ENCODE data around the gene FGF2.
"Not testable (repeated sequence)": the region's sequence is repeated elsewhere in the genome, so short reads cannot be mapped to it uniquely, and the experiment has no call there.

Gene FGF2

GRCh38 chr4:122922877-122923511, 96.4 kb downstream of the FGF2 start:
- DNase-seq (ENCODE audit: low read depth, low spot score): peak; percentile 93

GRCh38 chr4:122928930-122929329, 102.3 kb downstream of the FGF2 start:
- DNase-seq (ENCODE audit: low read depth, low spot score): no peak

GRCh38 chr4:122930862-122931261, 104.2 kb downstream of the FGF2 start:
- peak; percentile 16 for DNase-seq (ENCODE audit: low read depth, low spot score)

- DNase-seq (ENCODE audit: low read depth, low spot score): no peak
Measured at GRCh38 chr4:122932763-122933162, 106.1 kb downstream of the FGF2 start.

GRCh38 chr4:122945136-122945535, 118.5 kb downstream of the FGF2 start:
- DNase-seq (ENCODE audit: low read depth, low spot score): not testable (repeated sequence)

- DNase-seq (ENCODE audit: low read depth, low spot score): no peak
Measured at GRCh38 chr4:122946142-122946541, 119.5 kb downstream of the FGF2 start.

Measured in astrocyte of the hippocampus (primary cell).